Measurements from ENCODE around the gene SRRD.
A peak's percentile ranks its signal among the peaks of the same experiment; 100 is the strongest.
"Not testable (repeated sequence)": the region's sequence is repeated elsewhere in the genome, so short reads cannot be mapped to it uniquely, and the experiment has no call there.

The SRRD gene

DNA sequence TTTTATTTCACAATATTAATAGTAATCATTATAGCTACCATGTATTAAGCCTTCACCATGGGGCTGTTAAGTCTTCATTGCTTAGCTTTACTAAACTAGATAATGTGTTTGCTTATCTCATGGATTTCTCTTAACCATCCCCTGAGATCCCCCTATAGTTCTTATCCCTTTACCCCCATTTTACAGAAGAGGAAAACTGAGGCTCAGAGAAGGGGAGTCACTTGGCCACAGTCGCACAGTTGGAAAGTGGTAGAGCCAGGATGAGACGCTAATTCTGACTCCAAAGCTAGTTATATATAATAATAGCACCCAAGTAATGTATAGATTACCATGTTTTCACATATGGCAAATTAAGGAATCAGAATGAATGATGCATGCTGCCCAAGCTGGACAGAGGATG lies 38.3 kb downstream of the SRRD start:
- no peak for DNase-seq (ENCODE audit: low spot score)

DNA sequence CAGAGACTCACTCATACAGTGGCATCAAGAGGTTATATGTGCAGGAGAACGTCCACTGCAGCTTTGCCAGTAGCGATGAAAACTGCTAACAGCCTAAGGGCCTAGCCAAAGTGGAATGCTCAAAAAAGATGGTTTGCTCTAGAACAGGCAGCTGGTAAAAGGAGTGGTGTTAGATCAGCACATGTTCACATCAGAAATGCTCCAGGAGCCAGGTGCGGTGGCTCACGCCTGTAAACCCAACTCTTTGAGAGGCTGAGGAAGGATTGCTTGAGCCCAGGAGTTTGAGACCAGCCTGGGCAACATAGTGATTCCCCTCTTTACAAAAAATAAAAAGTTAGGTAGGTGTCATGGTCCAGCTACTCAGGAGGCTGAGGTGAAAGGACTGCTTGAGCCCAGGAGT lies 38.9 kb downstream of the SRRD start:
- DNase-seq (ENCODE audit: low spot score) = no peak

DNA sequence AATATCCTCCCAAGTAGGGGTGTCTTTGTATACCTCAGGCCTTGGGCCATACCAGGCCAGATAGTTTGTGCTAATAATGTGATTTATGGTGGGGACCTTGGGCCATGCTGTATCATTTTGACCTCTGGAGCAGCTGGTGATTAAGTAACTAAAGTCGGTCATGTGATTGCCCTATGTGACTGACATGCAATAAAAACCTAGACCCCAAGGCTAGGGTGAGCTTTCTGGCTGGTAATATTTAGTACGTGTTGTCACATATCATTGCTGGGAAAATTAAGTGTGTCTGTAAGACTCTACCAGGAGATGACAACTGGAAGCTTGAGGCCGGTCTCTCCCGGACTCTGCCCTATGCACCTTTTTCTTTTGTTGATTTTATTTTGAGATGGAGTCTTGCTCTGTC lies 41.2 kb downstream of the SRRD start:
- no peak for DNase-seq (ENCODE audit: low spot score)

DNA sequence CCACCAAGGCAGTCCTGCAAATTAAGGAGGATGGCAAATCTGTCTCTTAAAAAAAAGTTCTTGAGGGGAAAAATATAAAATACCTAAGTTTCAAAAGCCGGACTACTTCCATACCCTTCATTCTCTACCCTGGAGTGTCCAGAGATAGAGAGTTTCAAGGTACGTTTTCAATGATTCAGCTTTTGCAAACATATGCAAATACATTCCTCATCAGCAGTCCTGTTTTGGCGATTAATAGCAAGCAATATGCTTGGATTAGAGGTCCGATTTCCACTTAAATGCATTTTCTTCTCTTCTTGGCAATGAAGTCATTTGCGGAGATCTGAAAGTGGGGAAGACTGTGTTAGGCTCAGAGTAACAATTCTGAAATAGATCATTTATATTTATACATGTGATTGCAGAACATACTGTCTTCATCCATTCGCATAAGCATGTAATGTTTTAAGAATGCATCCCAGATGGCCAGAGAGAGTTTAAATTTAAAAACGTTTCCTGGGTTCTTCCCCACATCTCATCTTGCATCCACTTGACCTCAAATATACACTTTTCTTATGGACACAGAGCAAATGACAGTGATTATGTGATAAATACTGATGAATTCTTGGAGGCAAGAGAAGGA lies 42.4 kb downstream of the SRRD start:
- DNase-seq (ENCODE audit: low spot score) = no peak

DNA sequence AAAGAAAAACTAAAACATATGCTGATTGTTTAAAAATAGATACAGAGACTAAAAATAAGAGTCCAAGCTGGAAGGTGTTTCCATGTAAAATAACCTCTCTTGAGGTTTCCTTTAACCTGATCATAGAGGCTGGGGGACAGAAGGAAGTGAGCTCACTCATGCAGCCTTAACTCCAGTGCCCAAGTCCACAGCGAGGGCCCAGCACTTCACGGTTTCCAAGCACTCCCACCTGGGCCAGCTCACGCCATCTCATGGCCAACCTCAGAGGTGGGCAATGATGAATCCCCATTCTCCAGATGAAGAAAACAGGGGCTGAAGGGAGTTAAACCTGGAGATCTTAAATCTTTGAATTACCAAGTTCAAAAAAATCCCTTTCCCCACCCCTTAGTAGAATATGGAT lies 43.5 kb downstream of the SRRD start:
- DNase-seq (ENCODE audit: low spot score) = no peak

DNA sequence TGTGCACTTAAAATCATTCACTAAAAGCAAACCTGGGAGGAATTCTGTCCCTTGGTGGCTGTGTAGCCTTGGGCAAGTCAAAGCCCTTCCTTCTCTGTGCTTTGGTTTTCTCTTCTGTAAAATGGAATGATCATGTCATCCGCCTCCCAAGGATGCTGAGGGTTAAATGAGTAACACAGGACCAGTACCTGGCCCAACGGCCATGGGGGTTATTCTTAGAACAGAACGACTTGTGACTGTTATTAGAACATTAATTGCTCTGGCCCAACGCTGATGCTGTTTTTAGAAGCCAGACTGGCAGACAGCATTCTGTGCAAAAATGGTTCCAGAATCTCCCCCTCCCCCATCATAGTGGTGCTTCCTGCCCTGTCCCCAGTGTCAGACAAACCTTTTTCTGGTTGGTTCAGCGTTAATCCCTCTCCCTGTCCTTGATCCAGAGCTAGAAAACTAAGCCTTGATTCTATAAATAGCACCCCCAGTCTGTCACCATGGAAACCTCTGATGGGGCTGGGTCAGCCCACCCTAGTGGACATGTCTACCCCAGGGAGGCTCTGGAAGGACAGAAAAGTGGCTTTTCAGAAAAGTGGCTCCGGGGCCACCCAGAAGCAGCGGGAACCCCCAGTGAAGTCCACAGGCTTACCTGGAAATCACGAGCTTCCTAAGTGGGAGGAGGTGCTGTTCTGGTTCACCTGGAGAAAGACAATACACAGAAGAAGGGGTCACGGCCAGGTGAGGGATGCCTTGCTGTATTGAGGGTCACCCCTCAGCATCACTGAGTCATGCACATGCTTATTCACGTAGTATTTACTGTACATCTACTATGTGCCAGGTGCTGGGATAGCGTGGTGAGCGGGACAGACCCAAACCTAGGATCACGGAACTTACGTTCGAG lies 44.1 kb downstream of the SRRD start:
- DNase-seq (ENCODE audit: low spot score) = no peak

DNA sequence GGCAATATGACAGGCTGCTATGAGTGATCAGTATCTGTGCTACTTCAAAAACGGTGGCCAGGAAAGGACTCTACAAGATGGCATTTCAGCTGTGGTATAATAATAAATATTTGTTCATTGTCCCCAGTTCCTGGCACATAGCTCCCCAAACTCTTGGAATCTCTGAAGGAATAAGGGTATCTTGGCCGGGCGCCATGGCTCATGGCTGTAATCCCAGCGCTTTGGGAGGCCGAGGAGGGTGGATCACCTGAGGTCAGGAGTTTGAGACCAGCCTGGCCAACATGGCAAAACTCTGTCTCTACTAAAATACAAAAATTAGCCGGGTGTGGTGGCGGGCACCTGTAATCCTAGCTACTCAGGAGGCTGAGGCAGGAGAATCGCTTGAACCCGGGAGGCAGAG lies 44.8 kb downstream of the SRRD start:
- DNase-seq (ENCODE audit: low spot score) = not testable (repeated sequence)

DNA sequence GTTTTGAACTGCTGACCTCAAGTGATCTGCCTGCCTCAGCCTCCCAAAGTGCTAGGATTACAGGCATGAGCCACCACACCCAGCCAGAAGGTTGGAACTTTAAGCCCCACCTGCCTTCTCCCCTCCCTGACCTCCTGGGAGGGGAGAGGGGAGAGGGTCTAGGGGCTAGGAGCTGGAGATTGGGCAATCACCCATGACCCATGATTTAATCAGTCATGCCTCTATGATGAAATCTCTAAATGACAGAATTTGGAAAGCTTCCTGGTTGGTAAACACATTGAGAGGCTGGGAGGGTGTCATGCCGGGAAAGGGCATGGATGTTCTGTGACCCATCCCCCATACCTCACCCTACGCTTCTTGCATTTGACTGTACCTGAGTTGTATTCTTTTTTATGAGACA lies 45.7 kb downstream of the SRRD start:
- peak; percentile 39 for DNase-seq (ENCODE audit: low spot score)

DNA sequence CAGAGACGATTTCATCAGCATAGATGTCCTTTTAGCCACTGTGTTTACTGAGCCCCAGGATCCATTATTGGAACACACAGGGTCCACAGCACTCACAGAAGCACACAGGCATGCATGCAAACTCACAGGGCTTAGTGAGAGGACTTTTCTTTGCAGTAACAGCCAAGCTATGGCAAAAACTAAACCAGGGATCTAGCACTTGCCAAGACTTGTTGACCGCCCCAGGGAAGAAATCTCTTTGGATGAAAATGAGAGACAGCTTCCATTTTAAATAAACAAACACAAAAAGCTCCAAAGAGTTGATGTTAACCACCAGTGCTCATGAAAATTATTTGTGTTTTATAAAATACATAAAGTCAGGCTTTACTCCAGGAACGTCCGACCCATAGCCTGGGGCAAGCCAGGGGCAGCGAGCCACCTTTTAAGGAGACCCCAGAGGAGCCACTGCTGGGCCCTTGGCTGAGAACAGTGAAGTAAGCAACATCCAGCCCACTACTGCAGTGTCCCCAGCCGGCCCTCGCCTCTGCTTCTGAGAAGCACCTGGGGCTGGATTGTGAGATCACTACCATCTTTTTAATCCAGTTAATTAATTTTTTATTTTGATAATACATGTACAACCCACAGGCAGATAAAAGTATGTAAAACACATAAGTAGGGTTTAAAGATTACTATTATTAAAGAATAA lies 50.6 kb downstream of the SRRD start:
- no peak for DNase-seq (ENCODE audit: low spot score)

DNA sequence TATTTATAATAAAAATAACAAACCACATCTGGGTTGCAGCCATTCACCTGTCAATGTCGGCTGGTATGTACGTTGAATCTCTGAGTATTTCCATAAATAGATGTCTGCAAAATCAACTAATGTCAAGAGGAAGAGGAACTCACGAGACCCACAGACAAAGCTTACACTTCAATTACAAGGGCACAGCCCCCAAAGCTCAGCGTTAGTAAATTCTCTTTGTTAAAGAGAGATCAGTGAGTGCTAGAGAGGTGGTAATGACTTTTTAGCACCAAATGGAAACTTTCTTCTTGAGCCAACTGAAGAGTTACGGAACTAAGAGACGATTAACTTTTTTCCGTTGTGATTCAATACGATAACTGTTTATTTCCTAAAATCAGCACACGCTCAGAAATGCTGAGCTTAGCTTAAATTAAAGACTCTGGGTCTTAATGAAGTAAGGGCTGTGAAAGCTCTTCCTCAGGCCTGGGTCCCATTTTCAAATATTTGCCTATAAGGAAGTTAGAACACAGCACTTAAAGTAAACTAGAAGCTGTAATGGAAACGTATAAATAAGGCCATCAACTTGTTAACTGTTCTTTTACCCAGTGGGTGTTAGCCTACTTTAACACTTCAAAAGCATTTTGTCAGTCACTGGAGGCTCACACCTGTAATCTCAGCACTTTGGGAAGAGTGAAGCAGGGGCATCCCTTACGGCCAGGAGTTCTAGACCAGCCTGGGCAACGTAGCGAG lies 51.4 kb downstream of the SRRD start:
- DNase-seq (ENCODE audit: low spot score) = no peak

DNA sequence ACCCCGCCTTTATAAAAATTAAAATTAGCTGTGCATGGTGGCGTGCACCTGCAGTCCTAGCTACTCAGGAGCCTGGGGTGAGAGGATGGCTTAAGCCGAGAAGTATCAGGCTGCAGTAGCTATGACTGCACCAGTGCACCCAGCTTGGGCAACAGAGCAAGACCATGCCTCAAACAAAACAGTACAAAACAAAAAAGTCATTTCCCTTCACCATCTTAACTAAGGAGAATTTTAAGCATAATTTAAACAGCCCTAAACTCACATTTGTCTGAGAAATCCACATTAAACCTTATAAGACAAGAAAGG lies 51.9 kb downstream of the SRRD start:
- DNase-seq (ENCODE audit: low spot score) = no peak

DNA sequence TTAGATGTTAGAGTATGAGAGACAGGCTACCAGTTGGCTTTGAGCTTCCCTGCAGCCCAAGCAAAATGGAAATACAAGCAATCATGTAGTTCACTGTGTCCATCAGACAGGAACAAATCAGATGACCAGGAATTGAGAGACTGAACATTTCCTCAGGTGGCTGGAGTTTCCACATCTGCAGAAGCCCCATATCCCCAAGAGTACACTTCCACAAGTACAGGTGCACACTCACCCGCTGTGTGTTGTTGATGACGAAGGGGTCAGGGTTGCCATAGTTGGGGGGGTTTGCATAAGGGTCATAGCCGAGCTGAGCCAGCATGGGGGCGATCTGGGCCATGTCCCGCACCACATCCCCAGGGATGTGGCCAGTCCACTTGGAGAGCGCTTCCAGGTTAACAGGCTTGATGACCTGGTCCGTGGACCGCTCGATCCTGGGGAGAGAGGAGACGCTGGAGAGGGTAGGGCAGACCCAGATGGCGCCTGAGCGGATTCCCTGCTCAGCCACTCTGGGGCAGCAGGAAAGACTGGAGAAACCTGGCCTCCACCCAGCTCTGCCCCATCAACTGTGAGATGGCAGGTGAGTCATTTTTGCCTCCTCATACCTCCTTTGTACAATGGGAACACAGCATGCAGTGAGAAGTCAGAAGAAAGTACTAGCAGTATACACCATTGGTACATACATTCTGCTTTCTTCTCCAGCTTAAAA lies 52.5 kb downstream of the SRRD start:
- no peak for DNase-seq (ENCODE audit: low spot score)

DNA sequence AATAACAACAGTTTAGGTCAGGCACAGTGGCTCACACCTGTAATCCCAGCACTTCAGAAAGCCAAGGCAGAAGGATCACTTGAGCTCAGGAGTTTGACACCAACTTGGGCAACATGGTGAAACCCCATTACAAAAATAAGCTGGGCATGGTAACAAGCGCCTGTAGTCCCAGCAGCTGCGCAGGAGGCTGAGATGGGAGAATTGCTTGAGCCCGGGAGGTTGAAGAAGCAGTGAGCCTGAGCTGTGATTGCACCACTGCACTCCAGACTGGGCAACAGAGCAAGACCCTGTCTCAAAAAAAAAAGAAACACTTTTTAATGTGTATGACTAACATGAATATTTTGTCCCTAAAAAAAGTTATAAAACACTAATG lies 53.1 kb downstream of the SRRD start:
- no peak for DNase-seq (ENCODE audit: low spot score)

DNA sequence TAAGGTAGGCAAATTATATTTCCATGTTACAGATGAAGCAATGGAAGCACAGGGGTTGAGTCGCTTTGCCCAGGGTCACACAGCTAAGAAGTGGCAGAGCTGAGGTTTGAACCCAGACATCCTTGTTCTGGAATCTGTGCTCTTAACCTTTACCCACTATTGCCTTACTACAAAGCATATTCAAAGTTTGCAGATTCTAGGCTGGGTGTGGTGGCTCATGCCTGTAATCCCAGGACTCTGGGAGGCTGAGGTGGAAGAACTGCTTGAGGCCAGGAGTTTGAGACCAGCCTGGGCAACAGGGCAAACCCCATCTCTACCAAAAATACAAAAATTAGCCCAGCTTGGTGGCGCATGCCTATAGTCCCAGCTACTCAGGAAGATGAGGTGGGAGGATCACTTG lies 56.4 kb downstream of the SRRD start:
- DNase-seq (ENCODE audit: low spot score) = no peak

DNA sequence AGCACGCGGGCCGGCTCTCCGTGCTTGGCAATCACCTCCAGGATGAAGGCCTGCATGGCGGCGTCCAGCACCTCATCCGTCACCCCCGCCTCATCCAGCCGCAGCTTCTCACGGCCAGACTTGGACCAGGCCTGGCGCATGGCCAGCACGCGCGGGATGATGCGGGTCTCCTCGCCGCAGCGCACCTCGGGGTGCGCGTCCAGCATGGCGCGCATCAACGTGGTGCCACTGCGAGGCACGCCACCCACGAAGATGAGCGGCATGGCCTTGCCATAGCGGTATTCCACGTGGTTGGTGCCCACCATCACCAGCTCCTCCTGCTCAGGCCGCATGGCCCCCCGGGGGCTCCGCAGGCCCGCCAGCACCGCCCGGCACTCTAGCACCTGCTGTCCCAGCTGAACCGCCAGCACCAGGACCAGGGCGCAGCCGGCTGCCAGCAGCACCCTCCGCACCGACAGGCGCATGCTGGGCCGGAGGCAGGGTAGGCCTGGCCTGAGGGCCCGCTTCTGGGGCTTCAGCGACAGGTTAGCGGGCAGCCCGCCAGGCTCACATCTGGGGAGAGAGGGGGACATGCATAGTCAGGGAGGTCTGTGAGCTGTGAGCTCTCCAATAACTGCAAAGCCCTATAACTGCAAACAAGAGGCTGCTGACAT lies 57.6 kb downstream of the SRRD start:
- DNase-seq (ENCODE audit: low spot score) = no peak

DNA sequence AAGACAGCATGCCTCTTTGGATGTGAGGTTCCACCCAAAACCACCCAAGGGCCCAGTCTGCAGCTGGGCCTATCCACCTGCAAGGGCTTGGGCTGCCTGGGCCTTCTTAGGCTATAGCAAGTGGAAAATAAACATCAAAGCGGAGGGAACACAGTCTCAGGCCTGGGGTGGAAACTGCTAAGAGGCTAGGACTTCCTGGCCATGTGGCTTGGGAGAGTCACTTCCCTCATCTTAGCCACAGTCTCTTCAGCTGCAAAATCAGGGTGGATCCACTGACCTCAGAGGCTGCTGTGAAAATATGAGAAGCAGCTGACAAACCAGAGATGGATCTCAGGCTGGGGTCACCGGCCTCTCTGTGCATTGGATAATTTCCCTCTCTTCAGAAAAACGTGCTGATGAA lies 59.2 kb downstream of the SRRD start:
- DNase-seq (ENCODE audit: low spot score) = no peak

Measured in GM03348 (cell line).